GM12878 (cell line): ENCODE data around the gene ANKRD33B.

Experiments
- BMI1 ChIP-seq: fragments of 450-650 bp; IDR thresholded peaks from 2 replicates; pipeline ENCODE4 v1.6.1; 2016; ENCODE audit warnings: mild to moderate bottlenecking, moderate library complexity, borderline replicate concordance
- BRCA1 ChIP-seq: IDR thresholded peaks from 2 replicates; pipeline ENCODE4 v1.6.1; 2011; ENCODE audit warnings: low read depth, low read length, improper control_type of control experiment
- CTCF ChIP-seq, 3 experiments: IDR thresholded peaks in 2 of 3; conservative IDR thresholded peaks in 1 of 3; 2 replicates each; pipeline ENCODE4 v1.5.1; 2011; ENCODE audit warnings: low read depth in 3 of 3, low read length in 3 of 3, mild to moderate bottlenecking in 3 of 3, control low read depth in 2 of 3, moderate library complexity in 2 of 3, inconsistent platforms in 1 of 3, mixed read lengths in 1 of 3; ENCODE audit not compliant: control insufficient read depth in 2 of 3, insufficient read depth in 1 of 3; ENCODE audit errors: extremely low read depth in 1 of 3
- GABPA ChIP-seq: IDR thresholded peaks from 2 replicates; pipeline ENCODE4 v1.6.1; 2014; ENCODE audit warnings: antibody characterized with exemption, low read depth, mild to moderate bottlenecking, inconsistent platforms
- KDM1A ChIP-seq: fragments of 200-600 bp; sonication (generic); IDR thresholded peaks from 2 replicates; pipeline ENCODE4 v1.6.1; 2016; ENCODE audit warnings: borderline replicate concordance
- REST ChIP-seq: IDR thresholded peaks from 2 replicates; pipeline ENCODE4 v1.6.1; 2012; ENCODE audit warnings: mild to moderate bottlenecking, low read depth, low read length
- TCF7 ChIP-seq: IDR thresholded peaks from 2 replicates; pipeline ENCODE4 v1.6.1; 2014; ENCODE audit warnings: antibody characterized with exemption, borderline replicate concordance
- USF1 ChIP-seq: IDR thresholded peaks from 2 replicates; pipeline ENCODE4 v1.6.1; 2011; ENCODE audit warnings: borderline replicate concordance, low read depth, mild to moderate bottlenecking, moderate library complexity, mixed read lengths, low read length; ENCODE audit not compliant: insufficient read depth; ENCODE audit errors: extremely low read length
- ZSCAN29 ChIP-seq: fragments of 450-650 bp; IDR thresholded peaks from 2 replicates; pipeline ENCODE4 v1.6.1; 2017; ENCODE audit warnings: mild to moderate bottlenecking, moderate library complexity

- TF ChIP-seq TCF7 (no peak), BMI1 (no peak), CTCF (IDR thresholded peaks at IDR 0.05 in 2 of 3, conservative IDR thresholded peaks at IDR 0.05 in 1 of 3; ENCODE audit: control insufficient read depth in 2 of 3, extremely low read depth in 1 of 3, insufficient read depth in 1 of 3, low read depth in 3 of 3, low read length in 3 of 3) (no peak), KDM1A (no peak), ZSCAN29 (no peak), REST (no peak), GABPA (no peak), BRCA1 (no peak), USF1 (no peak)
Observed at GRCh38 chr5:10688651-10689171, 124.8 kb downstream of the ANKRD33B start.
